ENCODE results near the gene POLR3K. TPM values are rescaled to one million over a fixed set of nuclear protein-coding genes. Genes with fewer than 3 reads are reported as not detected.

The POLR3K gene
- total RNA-seq, 1 experiment from 2014 or later: 22.7 TPM

GRCh38 chr16:59440-60059, 6.1 kb upstream of the POLR3K start:
- no peaks in the 10 kb centered on the region for H3K9me3 ChIP-seq (ENCODE audit: control insufficient read depth in 1 of 2, insufficient read depth in 1 of 2, low read depth in 1 of 2, low read length in 2 of 2)
- H3K9ac ChIP-seq (ENCODE audit: low read length): no peak overlapping the region
- DNase-seq (ENCODE audit: low read depth, low spot score) (no peak), ATAC-seq (no peak)
- no peak overlapping the region for H3K27ac ChIP-seq (ENCODE audit: low read depth, low read length)
- H3K9me2 ChIP-seq (ENCODE audit: insufficient read depth): no peaks in the 10 kb centered on the region
- no peaks in the 10 kb centered on the region for H3K27me3 ChIP-seq (ENCODE audit: insufficient read depth, low read length)
- RAD21 ChIA-PET (ENCODE audit: low non-redundant PET in 1 of 2, low total read pairs in 2 of 2, uncharacterized antibody in 2 of 2, unreplicated experiment in 2 of 2): no interaction called here
- H2AFZ ChIP-seq (ENCODE audit: low read depth, low read length, poor library complexity, severe bottlenecking): no peak overlapping the region
- no peaks in the 10 kb centered on the region; a peak in 1 of 4 replicates for H3K36me3 ChIP-seq (ENCODE audit: control insufficient read depth in 1 of 2, insufficient read depth in 2 of 2, low read length in 2 of 2)
- no peak for TF ChIP-seq ZFX (IDR thresholded peaks at IDR 0.05)
- CTCF ChIA-PET: no interaction called here
- intact Hi-C loops (cut with micrococcal nuclease): no loop called here
- H3K4me2 ChIP-seq (ENCODE audit: low read length): no peak overlapping the region
- no peaks in the 10 kb centered on the region for H3K4me1 ChIP-seq (ENCODE audit: control insufficient read depth in 1 of 2, insufficient read depth in 2 of 2, low read length in 2 of 2)
- H4K20me1 ChIP-seq (ENCODE audit: insufficient read depth): no peaks in the 10 kb centered on the region
- no peaks in the 10 kb centered on the region for H3K79me2 ChIP-seq (ENCODE audit: insufficient read depth, low read length)
- POLR2A ChIA-PET: no interaction called here
- H3K4me3 ChIP-seq (replicated peaks in 1 of 2; ENCODE audit: low read depth in 1 of 2, low read length in 2 of 2): no peak overlapping the region
- no TSS peak for BruUV-seq (replicated peaks)

GRCh38 chr16:58491-59439, 5.4 kb upstream of the POLR3K start:
- CTCF ChIA-PET: no interaction called here

More at GRCh38 chr16:58491-59439, 5.4 kb upstream of the POLR3K start:
- DNase-seq (ENCODE audit: low read depth, low spot score): no peak
- peaks cover 6% of the 10 kb centered on the region; the same call in 1 of the 2 replicates for H3K79me2 ChIP-seq (ENCODE audit: insufficient read depth, low read length)
- no peaks in the 10 kb centered on the region for H3K9me2 ChIP-seq (ENCODE audit: insufficient read depth)
- H3K4me3 ChIP-seq (replicated peaks in 1 of 2; ENCODE audit: low read depth in 1 of 2, low read length in 2 of 2): no peak overlapping the region
- ChIA-PET POLR2A (no interaction called here), RAD21 (ENCODE audit: low non-redundant PET in 1 of 2, low total read pairs in 2 of 2, uncharacterized antibody in 2 of 2, unreplicated experiment in 2 of 2) (no interaction called here)
- H3K27ac ChIP-seq (ENCODE audit: low read depth, low read length): no peak overlapping the region
- no peaks in the 10 kb centered on the region for H3K27me3 ChIP-seq (ENCODE audit: insufficient read depth, low read length)
- TF ChIP-seq RAD21 (IDR thresholded peaks at IDR 0.05; ENCODE audit: low read depth) (no peak), ATF3 (IDR thresholded peaks at IDR 0.05) (no peak), SIN3A (IDR thresholded peaks at IDR 0.05; ENCODE audit: low read depth) (no peak), REST (IDR thresholded peaks at IDR 0.05; ENCODE audit: low read depth) (no peak), CEBPB (IDR thresholded peaks at IDR 0.05; ENCODE audit: low read depth) (no peak)
- H3K4me2 ChIP-seq (ENCODE audit: low read length): no peak overlapping the region
- H2AFZ ChIP-seq (ENCODE audit: low read depth, low read length, poor library complexity, severe bottlenecking): no peak overlapping the region
- ATAC-seq: no peak
- no peaks in the 10 kb centered on the region for H4K20me1 ChIP-seq (ENCODE audit: insufficient read depth)
- no TSS peak for BruUV-seq (replicated peaks)
- H3K36me3 ChIP-seq (ENCODE audit: control insufficient read depth in 1 of 2, insufficient read depth in 2 of 2, low read length in 2 of 2): no peaks in the 10 kb centered on the region; a peak in 1 of 4 replicates
- H3K9me3 ChIP-seq (ENCODE audit: control insufficient read depth in 1 of 2, insufficient read depth in 1 of 2, low read depth in 1 of 2, low read length in 2 of 2): no peaks in the 10 kb centered on the region
- H3K4me1 ChIP-seq (ENCODE audit: control insufficient read depth in 1 of 2, insufficient read depth in 2 of 2, low read length in 2 of 2): no peaks in the 10 kb centered on the region
- H3K9ac ChIP-seq (ENCODE audit: low read length): no peak overlapping the region
- intact Hi-C loops (cut with micrococcal nuclease): no loop called here
